HG03064 (cell line): ENCODE measurements around the gene GTF3C5.

Experiments used
- ATAC-seq: cut with Tn5 transposase; IDR thresholded peaks from one replicate; pipeline ENCODE4 v1.9.1; 2021; ENCODE audit warnings: low read depth; ENCODE audit not compliant: unreplicated experiment

The GTF3C5 gene

GRCh38 chr9:133104718-133105460, 74.1 kb downstream of the GTF3C5 start:
- no peak for ATAC-seq

- ATAC-seq: no peak
Observed at GRCh38 chr9:133105461-133105770, 74.6 kb downstream of the GTF3C5 start.

GRCh38 chr9:133106511-133107244, 75.9 kb downstream of the GTF3C5 start:
- no peak for ATAC-seq

- no peak for ATAC-seq
Observed at GRCh38 chr9:133107245-133107722, 76.5 kb downstream of the GTF3C5 start.
